Measurements from ENCODE around the gene OSBPL6. TPM values are rescaled to one million over a fixed set of nuclear protein-coding genes. Genes with fewer than 3 reads are reported as not detected.
"Not testable (repeated sequence)": the region's sequence is repeated elsewhere in the genome, so short reads cannot be mapped to it uniquely, and the experiment has no call there.

Gene OSBPL6
- total RNA-seq, 2 donors from 2014 or later = 5.5 to 6.1 TPM

DNA sequence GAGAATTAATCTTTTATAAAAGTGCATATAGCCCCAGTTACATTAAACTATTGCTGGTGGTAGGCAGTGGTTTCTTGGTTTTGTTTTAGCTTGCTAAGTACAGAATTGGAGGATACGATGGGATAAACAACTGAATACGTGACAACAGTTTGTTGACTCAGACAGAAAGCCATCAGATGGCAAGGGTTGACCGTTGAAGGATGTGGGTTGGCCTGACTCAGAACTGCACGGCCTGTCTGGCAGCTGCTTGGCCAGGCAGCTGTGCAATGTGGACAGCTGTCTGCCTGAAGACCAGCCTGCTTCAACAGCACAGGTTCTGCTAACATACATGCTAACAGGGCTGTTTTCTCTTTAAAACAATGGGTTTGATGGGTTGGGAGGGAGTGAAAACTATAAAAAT is 210.1 kb downstream of the OSBPL6 start:
- ATAC-seq (replicated peaks in 1 of 2) (peak; percentile 95 to 98), DNase-seq (peak; percentile 47 to 61)
- Mint-ChIP-seq H3K36me3 (ENCODE audit: insufficient read depth in 2 of 2) (no peaks in the 10 kb centered on the region), H3K27ac (no peak overlapping the region), H3K27me3 (ENCODE audit: low read depth) (peaks cover 17% of the 10 kb centered on the region), H3K4me3 (peak overlapping the region; percentile 18 to 48), H3K4me1 (ENCODE audit: low read depth) (peaks cover 14% of the 10 kb centered on the region), H3K9me3 (no peaks in the 10 kb centered on the region)

DNA sequence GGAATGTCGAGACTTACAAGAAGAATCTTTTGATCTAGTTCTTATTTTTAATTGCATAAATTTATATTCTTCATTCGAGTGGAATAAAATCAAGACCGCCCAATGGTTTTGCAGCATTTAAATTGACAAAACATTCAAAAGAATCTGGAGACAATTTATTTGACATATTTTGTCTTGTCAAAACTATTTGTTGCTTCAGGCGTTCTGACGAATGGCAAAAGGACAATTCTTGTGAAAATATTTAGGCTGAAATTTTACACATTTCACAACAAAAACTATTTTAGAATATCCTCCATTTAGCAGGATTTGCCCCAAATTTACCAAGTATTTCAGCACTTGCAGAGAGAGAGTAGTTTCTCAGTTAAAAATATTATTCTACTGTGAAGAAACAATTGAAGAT is 214.9 kb downstream of the OSBPL6 start:
- H3K4me1 Mint-ChIP-seq (ENCODE audit: low read depth) = peaks cover 7% of the 10 kb centered on the region
- ATAC-seq (replicated peaks in 1 of 2) (no peak), DNase-seq (no peak)
- H3K4me3 Mint-ChIP-seq = no peak overlapping the region
- no peaks in the 10 kb centered on the region for H3K9me3 Mint-ChIP-seq
- no peak overlapping the region for H3K27ac Mint-ChIP-seq
- no peaks in the 10 kb centered on the region for H3K36me3 Mint-ChIP-seq (ENCODE audit: insufficient read depth in 2 of 2)
- no peaks in the 10 kb centered on the region for H3K27me3 Mint-ChIP-seq (ENCODE audit: low read depth)

- no peak for DNase-seq
- peaks cover 14% of the 10 kb centered on the region for H3K4me1 Mint-ChIP-seq (ENCODE audit: low read depth)
- H3K36me3 Mint-ChIP-seq (ENCODE audit: insufficient read depth in 2 of 2) = no peaks in the 10 kb centered on the region
- no peak overlapping the region for H3K27ac Mint-ChIP-seq
- no peaks in the 10 kb centered on the region for H3K27me3 Mint-ChIP-seq (ENCODE audit: low read depth)
- H3K4me3 Mint-ChIP-seq = no peak overlapping the region
- H3K9me3 Mint-ChIP-seq = no peaks in the 10 kb centered on the region
- ATAC-seq (replicated peaks in 1 of 2) = no peak
These were observed 217.7 kb downstream of the OSBPL6 start for GRCh38 chr2:178412047-178412446.

DNA sequence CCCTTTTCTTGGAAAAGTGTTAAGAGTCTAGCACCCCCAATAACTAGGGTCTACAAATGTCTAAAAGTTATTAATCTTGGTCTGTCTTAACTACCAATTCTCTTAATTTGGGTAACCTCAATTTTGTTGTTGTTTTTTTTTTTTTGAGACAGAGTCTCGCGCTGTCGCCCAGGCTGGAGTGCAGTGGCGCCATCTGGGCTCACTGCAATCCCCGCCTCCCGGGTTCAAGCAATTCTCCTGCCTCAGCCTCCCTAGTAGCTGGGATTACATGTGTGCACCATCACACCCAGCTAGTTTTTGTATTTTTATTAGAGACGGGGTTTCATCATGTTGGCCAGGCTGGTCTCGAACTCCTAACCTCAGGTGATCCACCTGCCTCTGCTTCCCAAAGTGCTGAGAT is 218.1 kb downstream of the OSBPL6 start:
- Mint-ChIP-seq H3K4me3 (peak overlapping the region; percentile 97 to 99), H3K4me1 (ENCODE audit: low read depth) (peaks cover 14% of the 10 kb centered on the region)
- H3K27ac Mint-ChIP-seq; H3K27me3 Mint-ChIP-seq (ENCODE audit: low read depth); ATAC-seq (replicated peaks in 1 of 2); H3K9me3 Mint-ChIP-seq; DNase-seq; H3K36me3 Mint-ChIP-seq (ENCODE audit: insufficient read depth in 2 of 2): not testable (repeated sequence)

GRCh38 chr2:178413472-178414265 is 219.4 kb downstream of the OSBPL6 start:
- H3K4me1 Mint-ChIP-seq (ENCODE audit: low read depth) = peaks cover 14% of the 10 kb centered on the region
- H3K9me3 Mint-ChIP-seq = no peaks in the 10 kb centered on the region
- DNase-seq (peak; percentile 82 to 83), ATAC-seq (replicated peaks in 1 of 2) (peak; percentile 86 to 87)
- H3K27ac Mint-ChIP-seq = peak overlapping the region; percentile 96
- H3K27me3 Mint-ChIP-seq (ENCODE audit: low read depth) = no peaks in the 10 kb centered on the region
- H3K4me3 Mint-ChIP-seq = peak overlapping the region; percentile 97 to 99
- no peaks in the 10 kb centered on the region for H3K36me3 Mint-ChIP-seq (ENCODE audit: insufficient read depth in 2 of 2)

DNA sequence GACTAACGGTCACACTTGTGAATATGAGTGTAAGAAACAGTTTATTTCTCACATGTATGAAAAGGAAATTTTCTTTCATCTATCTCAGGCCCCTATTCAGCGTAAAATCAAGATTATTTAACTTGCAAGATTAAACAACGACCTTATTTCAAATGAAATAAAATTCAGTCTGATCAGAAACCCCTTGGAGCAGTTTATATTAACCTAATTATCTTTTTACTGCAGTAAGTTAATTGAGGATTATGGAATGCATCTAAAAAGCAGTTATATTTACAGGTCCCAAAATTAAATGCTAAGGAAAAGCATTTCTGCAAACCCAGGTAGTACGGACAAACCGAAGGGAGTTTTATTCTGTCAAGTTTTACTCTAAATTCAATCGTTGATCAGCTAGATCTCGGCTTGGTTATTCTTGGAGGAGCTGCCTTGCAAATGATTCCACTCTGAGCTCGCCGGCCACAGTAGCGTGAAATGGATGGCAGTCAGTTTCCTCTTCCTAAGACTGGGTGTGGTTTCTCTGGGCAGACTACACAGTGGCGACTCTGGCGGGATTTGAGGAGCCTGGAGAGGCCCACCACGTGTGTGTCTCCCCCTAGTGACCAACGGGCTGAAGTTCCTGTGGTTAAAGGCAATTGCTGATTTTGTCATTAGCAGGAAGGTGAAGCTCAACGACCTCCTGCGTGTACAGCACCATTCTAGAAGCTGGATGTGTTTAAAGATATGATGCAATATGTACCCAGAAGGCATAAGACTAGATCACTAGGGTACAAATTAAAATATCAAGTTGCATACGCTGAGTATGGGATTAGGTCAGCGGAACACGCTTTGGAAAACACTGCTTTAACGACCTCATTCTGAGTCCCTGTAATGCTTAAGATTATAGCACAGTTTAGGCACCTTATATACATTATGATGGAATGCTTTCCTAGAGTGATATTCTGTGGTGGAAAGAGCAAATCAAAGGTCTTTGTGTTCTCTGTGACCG is 220.2 kb downstream of the OSBPL6 start:
- Mint-ChIP-seq H3K36me3 (ENCODE audit: insufficient read depth in 2 of 2) (no peaks in the 10 kb centered on the region), H3K27ac (peak overlapping the region; percentile 96), H3K9me3 (no peaks in the 10 kb centered on the region), H3K4me3 (peak overlapping the region; percentile 97 to 99), H3K4me1 (ENCODE audit: low read depth) (peaks cover 18% of the 10 kb centered on the region), H3K27me3 (ENCODE audit: low read depth) (no peaks in the 10 kb centered on the region)
- peak; percentile 80 to 84 for ATAC-seq (replicated peaks in 1 of 2)
- peak; percentile 85 to 87 for DNase-seq

- Mint-ChIP-seq H3K4me1 (ENCODE audit: low read depth) (peaks cover 22% of the 10 kb centered on the region), H3K9me3 (no peaks in the 10 kb centered on the region), H3K4me3 (no peak overlapping the region), H3K36me3 (ENCODE audit: insufficient read depth in 2 of 2) (no peaks in the 10 kb centered on the region), H3K27me3 (ENCODE audit: low read depth) (no peaks in the 10 kb centered on the region), H3K27ac (no peak overlapping the region)
- DNase-seq (no peak), ATAC-seq (replicated peaks in 1 of 2) (no peak)
These were observed 221.7 kb downstream of the OSBPL6 start for GRCh38 chr2:178415979-178416378.

GRCh38 chr2:178417916-178418315 is 223.6 kb downstream of the OSBPL6 start:
- H3K4me1 Mint-ChIP-seq (ENCODE audit: low read depth) = peaks cover 22% of the 10 kb centered on the region
- ATAC-seq (replicated peaks in 1 of 2) = no peak
- no peaks in the 10 kb centered on the region for H3K36me3 Mint-ChIP-seq (ENCODE audit: insufficient read depth in 2 of 2)
- H3K4me3 Mint-ChIP-seq = no peak overlapping the region
- H3K27ac Mint-ChIP-seq = no peak overlapping the region
- DNase-seq = no peak
- H3K27me3 Mint-ChIP-seq (ENCODE audit: low read depth) = no peaks in the 10 kb centered on the region
- H3K9me3 Mint-ChIP-seq = peaks cover 0 to 2% of the 10 kb centered on the region in 2 donors

- Mint-ChIP-seq H3K27me3 (ENCODE audit: low read depth) (no peaks in the 10 kb centered on the region), H3K27ac (no peak overlapping the region), H3K4me3 (no peak overlapping the region), H3K4me1 (ENCODE audit: low read depth) (peaks cover 22% of the 10 kb centered on the region), H3K36me3 (ENCODE audit: insufficient read depth in 2 of 2) (no peaks in the 10 kb centered on the region), H3K9me3 (peaks cover 0 to 2% of the 10 kb centered on the region in 2 donors)
- ATAC-seq (replicated peaks in 1 of 2) (no peak), DNase-seq (no peak)
These were observed 224.1 kb downstream of the OSBPL6 start for GRCh38 chr2:178418426-178418825.

GRCh38 chr2:178419123-178419522 is 224.8 kb downstream of the OSBPL6 start:
- no peak for DNase-seq
- Mint-ChIP-seq H3K36me3 (ENCODE audit: insufficient read depth in 2 of 2) (no peaks in the 10 kb centered on the region), H3K4me3 (no peak overlapping the region), H3K27ac (no peak overlapping the region), H3K27me3 (ENCODE audit: low read depth) (no peaks in the 10 kb centered on the region), H3K9me3 (peaks cover 0 to 2% of the 10 kb centered on the region in 2 donors), H3K4me1 (ENCODE audit: low read depth) (peaks cover 21% of the 10 kb centered on the region)
- no peak for ATAC-seq (replicated peaks in 1 of 2)

- H3K27me3 Mint-ChIP-seq (ENCODE audit: low read depth) = no peaks in the 10 kb centered on the region
- H3K27ac Mint-ChIP-seq = no peak overlapping the region
- H3K36me3 Mint-ChIP-seq (ENCODE audit: insufficient read depth in 2 of 2) = peaks cover 7 to 11% of the 10 kb centered on the region in 2 donors
- peaks cover 0 to 4% of the 10 kb centered on the region in 2 donors for H3K9me3 Mint-ChIP-seq
- H3K4me1 Mint-ChIP-seq (ENCODE audit: low read depth) = peaks cover 8% of the 10 kb centered on the region
- ATAC-seq (replicated peaks in 1 of 2) (no peak), DNase-seq (no peak)
- H3K4me3 Mint-ChIP-seq = no peak overlapping the region
These were observed 226.2 kb downstream of the OSBPL6 start for GRCh38 chr2:178420463-178420999.

DNA sequence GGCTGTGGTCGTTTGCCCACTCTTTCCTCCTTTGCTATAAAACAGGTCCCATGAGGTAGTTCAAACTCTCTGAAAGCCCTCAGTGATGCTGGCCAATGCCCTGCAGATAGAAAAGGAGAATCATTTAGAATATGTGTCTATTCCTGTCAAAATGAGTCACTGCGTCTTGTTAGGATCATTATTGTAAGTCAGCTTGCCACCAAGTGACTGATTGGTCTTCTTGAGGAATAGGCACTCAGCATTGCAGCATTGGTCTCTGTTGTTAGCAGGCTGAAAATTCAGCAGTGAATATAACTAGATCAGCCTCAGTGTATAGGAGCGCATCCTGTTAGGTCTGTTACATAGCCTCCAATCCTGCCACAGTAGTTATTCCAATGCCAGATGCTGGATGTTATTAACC is 227.8 kb downstream of the OSBPL6 start:
- Mint-ChIP-seq H3K27ac (no peak overlapping the region), H3K4me1 (ENCODE audit: low read depth) (peaks cover 8% of the 10 kb centered on the region), H3K4me3 (no peak overlapping the region), H3K9me3 (peaks cover 3 to 4% of the 10 kb centered on the region in 2 donors), H3K27me3 (ENCODE audit: low read depth) (no peaks in the 10 kb centered on the region), H3K36me3 (ENCODE audit: insufficient read depth in 2 of 2) (peaks cover 13 to 21% of the 10 kb centered on the region in 2 donors)
- ATAC-seq (replicated peaks in 1 of 2) (peak in 1 of 2 donors; percentile 9), DNase-seq (no peak)

GRCh38 chr2:178423746-178424145 is 229.4 kb downstream of the OSBPL6 start:
- peaks cover 15 to 25% of the 10 kb centered on the region in 2 donors for H3K36me3 Mint-ChIP-seq (ENCODE audit: insufficient read depth in 2 of 2)

More at GRCh38 chr2:178423746-178424145, 229.4 kb downstream of the OSBPL6 start:
- DNase-seq; H3K4me3 Mint-ChIP-seq; H3K27ac Mint-ChIP-seq; H3K27me3 Mint-ChIP-seq (ENCODE audit: low read depth); H3K9me3 Mint-ChIP-seq; ATAC-seq (replicated peaks in 1 of 2); H3K4me1 Mint-ChIP-seq (ENCODE audit: low read depth): not testable (repeated sequence)

Measured in activated T-cell treated with anti-CD3 and anti-CD28 coated beads, Interleukin-2, amount 50 U/mL, for 72 hours (primary cell).